Measurements from ENCODE around the gene CROCC2.

CROCC2 gene

DNA sequence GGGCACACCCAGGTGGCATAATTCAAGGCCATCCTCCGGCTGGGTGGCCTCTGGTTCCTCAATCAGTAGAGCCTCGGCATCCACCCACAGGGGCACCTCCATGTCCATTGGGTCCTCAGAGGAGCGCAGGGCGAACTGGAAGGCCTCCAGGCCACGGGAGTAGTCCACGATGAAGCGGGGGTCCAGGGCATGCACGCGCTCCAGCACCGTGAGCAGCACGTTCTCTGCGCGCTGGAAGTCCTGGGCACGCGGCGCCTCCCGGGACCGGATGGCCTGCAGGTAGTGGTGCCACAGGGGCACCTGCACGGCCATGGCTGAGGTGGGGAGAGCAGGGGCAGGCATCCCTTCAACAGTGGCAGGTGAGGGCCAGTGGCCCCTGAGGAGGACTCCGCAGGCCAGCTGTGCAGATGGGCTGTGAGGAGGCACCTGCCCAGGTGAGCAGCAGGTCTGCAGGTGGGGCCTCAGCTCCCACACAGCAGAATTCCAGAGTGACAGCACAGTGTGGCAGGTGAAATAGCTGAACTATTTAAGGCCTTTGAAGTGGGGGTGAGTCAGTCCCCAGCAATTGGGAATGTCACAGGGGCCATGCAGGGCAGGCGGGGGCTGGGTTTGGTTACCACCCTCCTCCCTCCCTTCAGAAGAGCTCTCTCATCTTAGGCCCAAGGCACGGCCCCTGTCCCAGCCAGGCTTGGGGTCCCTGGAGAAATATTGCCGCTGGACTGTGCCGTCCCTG is 10.3 kb upstream of the CROCC2 start, which contains the start of gene MAB21L4:
TSS of gene MAB21L4 (minus strand) at position 501 of the 733 bp plus-strand sequence. CDS start at position 342, 159 bp downstream.
- Histone ChIP-seq H3K27me3 (no peaks in the 10 kb centered on the region), H3K4me2 (peak within 1 kb of the TSS in 9 of 11 experiments; percentile 5 to 73 (median 61); a peak in 16 of 22 replicates), H4K20me1 (peaks cover 0 to 6% (median 0%) of the 10 kb centered on the region in 11 experiments; a peak in 4 of 22 replicates), H3K4me3 (no peak within 1 kb of the TSS), H3K36me3 (no peaks in the 10 kb centered on the region), H3K27ac (no peak within 1 kb of the TSS), H3K4me1 (peaks cover 7 to 45% (median 36%) of the 10 kb centered on the region in 10 experiments; a peak in 18 of 20 replicates), H3K9ac (no peak within 1 kb of the TSS), H3K9me3 (replicated peaks in 1 of 11) (0 out of 22 replicates have a peak, but pooled peaks cover 0 to under 1% (median 0%) of the 10 kb centered on the region in 11 experiments)
- TF ChIP-seq Cebpa-rat (IDR thresholded peaks at IDR 0.05), result no peak

DNA sequence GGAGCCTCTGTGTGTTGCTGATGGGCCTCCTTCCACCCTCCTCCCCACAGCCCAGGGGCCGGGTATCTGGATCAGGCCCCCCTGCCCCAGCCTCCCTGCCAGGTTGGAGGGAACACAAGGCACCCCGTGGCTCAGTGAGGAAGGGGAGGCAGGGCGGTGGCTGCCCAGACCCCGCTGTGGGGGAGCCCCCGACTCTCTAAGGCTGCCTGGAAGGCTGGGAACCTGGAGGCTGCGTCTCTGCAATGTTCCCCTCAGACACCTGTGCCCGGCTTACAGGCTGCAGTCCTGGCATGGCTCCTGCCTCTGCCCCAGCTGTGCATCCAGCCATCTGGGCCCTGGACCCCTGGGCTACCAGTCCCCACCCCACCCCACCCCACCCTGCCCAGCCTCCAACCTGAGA is 9.7 kb upstream of the CROCC2 start:
- Histone ChIP-seq H3K27me3 (no peaks in the 10 kb centered on the region), H3K9ac (no peak overlapping the region), H3K4me1 (peaks cover 7 to 45% (median 36%) of the 10 kb centered on the region in 10 experiments; a peak in 18 of 20 replicates), H4K20me1 (peaks cover 0 to 6% (median 0%) of the 10 kb centered on the region in 11 experiments; a peak in 4 of 22 replicates), H3K4me2 (peak overlapping the region in 1 of 11 experiments; percentile 10; a peak in 2 of 22 replicates), H3K4me3 (no peak overlapping the region), H3K9me3 (replicated peaks in 1 of 11) (0 out of 22 replicates have a peak, but pooled peaks cover 0 to 7% (median 0%) of the 10 kb centered on the region in 11 experiments), H3K27ac (no peak overlapping the region), H3K36me3 (no peaks in the 10 kb centered on the region)
- no peak for TF ChIP-seq Cebpa-rat (IDR thresholded peaks at IDR 0.05)

DNA sequence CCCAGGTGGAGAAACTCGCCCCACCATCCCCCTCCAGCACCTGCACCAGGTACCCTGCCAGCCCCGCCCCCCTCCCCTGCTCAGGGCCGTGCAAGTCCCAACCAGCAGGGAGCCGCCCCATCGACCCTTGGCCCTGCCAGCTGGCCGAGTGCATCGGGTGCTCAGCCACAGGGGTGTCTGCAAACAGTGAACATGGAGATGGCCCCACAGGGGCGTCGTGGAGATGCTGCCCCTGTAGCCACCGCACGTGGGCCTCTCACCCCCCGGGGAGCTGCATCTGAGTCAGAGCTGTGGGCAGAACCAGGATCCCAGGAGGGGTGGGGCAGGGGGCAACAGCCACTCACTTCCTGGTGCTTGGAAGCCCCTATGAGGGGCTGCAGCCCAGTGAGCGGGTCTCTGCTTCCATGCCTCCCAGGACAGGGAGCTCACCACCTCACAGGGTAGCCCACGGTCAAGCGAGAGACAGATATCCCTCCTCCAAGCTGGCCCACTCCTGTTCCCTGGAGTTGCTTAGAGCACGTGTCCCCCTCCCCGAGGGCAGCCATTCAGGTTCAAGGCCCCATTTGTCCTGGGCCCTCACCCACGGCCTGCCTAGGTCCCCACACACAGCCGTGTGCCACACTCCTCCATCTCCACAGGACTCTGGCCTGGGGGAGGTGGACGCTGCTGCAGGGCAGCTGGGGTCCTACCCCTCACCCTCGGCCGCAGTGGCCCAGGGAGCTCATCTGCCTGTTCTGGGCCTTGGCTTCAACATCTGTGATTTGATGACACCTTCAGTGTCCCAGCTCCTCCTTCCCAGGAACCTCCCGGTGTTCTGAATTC is 9.1 kb upstream of the CROCC2 start:
- H3K9ac ChIP-seq, result no peak overlapping the region
- no peaks in the 10 kb centered on the region for H3K27me3 ChIP-seq
- H3K4me1 ChIP-seq, result peaks cover 7 to 47% (median 36%) of the 10 kb centered on the region in 10 experiments; a peak in 18 of 20 replicates
- peak overlapping the region in 9 of 11 experiments; percentile 5 to 73 (median 61); a peak in 16 of 22 replicates for H3K4me2 ChIP-seq
- no peak for TF ChIP-seq Cebpa-rat (IDR thresholded peaks at IDR 0.05)
- peaks cover 0 to 6% (median 0%) of the 10 kb centered on the region in 11 experiments; a peak in 4 of 22 replicates for H4K20me1 ChIP-seq
- H3K27ac ChIP-seq, result no peak overlapping the region
- H3K36me3 ChIP-seq, result no peaks in the 10 kb centered on the region
- H3K4me3 ChIP-seq, result no peak overlapping the region
- H3K9me3 ChIP-seq (replicated peaks in 1 of 11), result 0 out of 22 replicates have a peak, but pooled peaks cover 0 to 7% (median 0%) of the 10 kb centered on the region in 11 experiments

DNA sequence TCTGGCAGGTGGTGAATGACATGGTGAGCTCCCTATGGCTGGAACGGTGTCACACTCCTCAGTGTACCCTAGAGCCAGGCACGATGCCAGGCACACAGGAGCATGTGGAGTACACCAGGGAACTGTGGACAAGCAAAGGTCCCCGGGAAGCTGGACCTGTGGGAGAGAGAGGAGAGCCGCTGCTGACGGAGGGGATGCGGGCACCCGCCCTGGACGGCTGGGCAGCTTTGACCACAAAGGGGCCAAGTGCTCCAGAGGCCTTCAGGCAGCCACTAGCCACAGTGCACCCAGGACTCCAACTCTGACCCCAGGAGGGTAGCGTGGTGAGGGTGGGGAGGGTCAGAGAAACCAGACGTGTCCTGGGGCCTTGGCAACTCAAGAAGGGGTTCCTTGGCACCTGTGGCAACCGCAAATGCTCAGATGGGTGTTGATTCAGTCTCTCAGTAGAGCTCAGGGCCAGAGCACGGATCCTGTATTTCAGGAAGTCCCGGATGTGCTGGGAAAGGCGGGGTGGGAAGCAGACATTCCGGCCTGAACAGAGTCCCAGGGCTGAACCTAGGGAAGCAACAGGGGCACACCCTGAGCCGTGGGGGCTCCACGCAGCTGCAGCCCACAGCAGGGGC is 7.9 kb upstream of the CROCC2 start:
- 0 out of 22 replicates have a peak, but pooled peaks cover 0 to 7% (median 0%) of the 10 kb centered on the region in 11 experiments for H3K9me3 ChIP-seq (replicated peaks in 1 of 11)
- H3K9ac ChIP-seq, result peak overlapping the region in 1 of 11 experiments; percentile 31; a peak in 2 of 22 replicates
- no peaks in the 10 kb centered on the region for H3K36me3 ChIP-seq
- H3K4me3 ChIP-seq, result no peak overlapping the region
- no peak overlapping the region for H3K27ac ChIP-seq
- H3K4me2 ChIP-seq, result peak overlapping the region in 9 of 11 experiments; percentile 2 to 73 (median 61); a peak in 14 of 22 replicates
- peaks cover 0 to 6% (median 0%) of the 10 kb centered on the region in 11 experiments; a peak in 4 of 22 replicates for H4K20me1 ChIP-seq
- no peak for TF ChIP-seq Cebpa-rat (IDR thresholded peaks at IDR 0.05)
- no peaks in the 10 kb centered on the region for H3K27me3 ChIP-seq
- H3K4me1 ChIP-seq, result peaks cover 7 to 57% (median 41%) of the 10 kb centered on the region in 10 experiments; a peak in 18 of 20 replicates

DNA sequence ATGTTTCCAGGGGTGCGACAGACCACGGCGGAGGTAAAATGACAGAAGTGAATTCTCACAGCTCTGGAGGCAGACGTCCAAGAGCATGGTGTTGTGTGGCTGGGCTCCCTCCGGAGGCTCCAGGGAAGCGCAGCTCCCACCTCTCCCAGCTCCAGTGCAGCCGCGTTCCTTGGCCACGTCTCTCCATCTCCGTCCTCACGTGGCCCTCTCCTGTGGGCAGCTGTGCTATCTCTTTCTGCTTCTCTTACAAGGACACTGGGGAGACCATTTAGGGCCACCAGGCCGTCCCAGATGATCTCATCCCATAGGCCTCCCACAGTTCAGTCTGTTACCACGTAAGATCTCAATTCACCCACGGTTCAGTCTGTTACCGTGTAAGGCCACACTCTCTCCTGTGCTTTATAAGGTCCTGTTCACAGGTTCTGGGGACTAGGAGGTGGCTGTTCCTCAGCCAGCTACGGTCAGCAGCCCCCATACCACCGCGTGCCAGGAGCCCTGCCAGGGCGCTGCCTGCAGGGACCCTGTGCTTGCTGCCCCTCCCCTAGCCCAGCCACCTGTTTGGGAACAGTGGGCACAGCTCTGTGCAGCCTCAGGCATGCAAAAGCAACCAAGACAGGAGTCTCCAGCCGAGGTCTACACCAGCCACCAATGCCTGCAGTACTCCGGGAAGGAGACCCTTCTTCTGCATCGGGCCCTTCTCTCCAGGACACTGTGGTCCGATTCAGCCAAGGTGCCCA is 7.2 kb upstream of the CROCC2 start:
- no peaks in the 10 kb centered on the region for H3K36me3 ChIP-seq
- peaks cover 2 to 58% (median 37%) of the 10 kb centered on the region in 10 experiments; a peak in 18 of 20 replicates for H3K4me1 ChIP-seq
- H4K20me1 ChIP-seq, result peaks cover 0 to 6% (median 0%) of the 10 kb centered on the region in 11 experiments; a peak in 4 of 22 replicates
- H3K27ac ChIP-seq, result no peak overlapping the region
- H3K9me3 ChIP-seq (replicated peaks in 1 of 11), result 0 out of 22 replicates have a peak, but pooled peaks cover 0 to 7% (median 0%) of the 10 kb centered on the region in 11 experiments
- peak overlapping the region in 8 of 11 experiments; percentile 48 to 73 (median 64); a peak in 13 of 22 replicates for H3K4me2 ChIP-seq
- H3K4me3 ChIP-seq, result no peak overlapping the region
- no peak overlapping the region for H3K9ac ChIP-seq
- H3K27me3 ChIP-seq, result no peaks in the 10 kb centered on the region
- TF ChIP-seq Cebpa-rat (IDR thresholded peaks at IDR 0.05), result no peak

DNA sequence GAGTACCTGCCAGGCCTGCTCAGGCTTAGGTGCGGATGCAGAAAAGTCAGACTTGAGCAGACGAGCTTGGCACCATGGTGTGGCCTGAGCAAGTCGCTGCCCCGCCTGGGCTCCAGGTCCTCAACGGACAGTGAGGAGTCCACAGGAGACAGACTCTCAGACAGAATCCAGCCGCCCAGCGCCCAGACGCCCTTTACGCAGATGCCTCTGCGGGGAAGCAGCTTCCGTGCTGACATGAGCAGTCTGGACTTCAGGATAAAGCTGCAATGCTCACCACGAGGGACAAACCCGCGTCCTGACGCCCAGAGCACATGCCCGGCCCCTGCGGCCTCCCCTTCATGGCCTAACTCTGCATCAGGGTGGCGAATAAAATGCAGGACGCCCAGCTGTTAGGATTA is 6.7 kb upstream of the CROCC2 start:
- Histone ChIP-seq H3K9ac (no peak overlapping the region), H3K27ac (no peak overlapping the region), H3K27me3 (no peaks in the 10 kb centered on the region), H3K9me3 (replicated peaks in 1 of 11) (0 out of 22 replicates have a peak, but pooled peaks cover 0 to 7% (median 0%) of the 10 kb centered on the region in 11 experiments), H3K4me3 (no peak overlapping the region), H3K36me3 (no peaks in the 10 kb centered on the region), H4K20me1 (peaks cover 0 to 6% (median 0%) of the 10 kb centered on the region in 11 experiments; a peak in 4 of 22 replicates), H3K4me1 (peaks cover under 1 to 64% (median 41%) of the 10 kb centered on the region in 10 experiments; a peak in 18 of 20 replicates), H3K4me2 (peak overlapping the region in 6 of 11 experiments; percentile 20 to 73 (median 64); a peak in 7 of 22 replicates)
- TF ChIP-seq Cebpa-rat (IDR thresholded peaks at IDR 0.05), result no peak

DNA sequence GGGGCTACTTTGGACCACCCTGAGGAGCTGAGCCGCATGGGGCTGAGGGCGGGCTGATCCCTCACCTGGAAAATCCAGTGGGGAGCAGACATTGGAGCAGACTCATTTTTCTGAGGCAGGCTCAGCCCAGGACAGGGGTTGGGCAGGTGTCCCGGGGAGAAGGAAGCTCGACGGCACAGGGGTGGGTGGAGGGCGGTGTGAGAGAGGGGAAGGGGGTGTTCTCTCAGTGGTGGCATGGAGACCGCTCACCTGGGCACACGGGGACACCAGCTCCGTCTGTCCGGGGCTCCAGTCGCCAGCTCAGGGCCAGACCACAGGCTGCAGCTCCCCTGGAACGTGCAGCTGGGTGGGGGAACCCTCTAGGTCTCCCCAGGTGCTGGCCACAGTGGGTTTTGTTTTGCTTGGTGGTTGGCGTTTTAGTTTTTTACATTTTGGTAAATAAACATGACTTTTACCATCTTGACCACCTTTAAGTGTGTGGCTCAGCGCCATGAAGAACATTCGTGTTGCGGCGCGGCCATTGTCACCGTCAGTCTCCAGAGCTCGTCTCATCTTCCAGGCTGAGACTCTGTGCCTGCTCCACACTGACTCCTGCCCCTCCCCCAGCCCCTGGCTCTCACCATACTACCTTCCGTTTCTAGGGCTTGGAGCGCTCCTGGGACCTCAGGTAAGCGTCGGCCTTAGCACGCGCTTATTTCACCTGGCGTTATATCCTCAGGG is 5.8 kb upstream of the CROCC2 start:
- no peak for TF ChIP-seq Cebpa-rat (IDR thresholded peaks at IDR 0.05)
- H3K4me1 ChIP-seq, result peaks cover 8 to 72% (median 49%) of the 10 kb centered on the region in 10 experiments
- no peaks in the 10 kb centered on the region for H3K27me3 ChIP-seq
- H3K9ac ChIP-seq, result no peak overlapping the region
- H3K36me3 ChIP-seq, result no peaks in the 10 kb centered on the region
- peaks cover 0 to 13% (median 6%) of the 10 kb centered on the region in 11 experiments; a peak in 11 of 22 replicates for H4K20me1 ChIP-seq
- no peak overlapping the region for H3K27ac ChIP-seq
- H3K9me3 ChIP-seq (replicated peaks in 1 of 11), result 0 out of 22 replicates have a peak, but pooled peaks cover 0 to 7% (median 0%) of the 10 kb centered on the region in 11 experiments
- H3K4me3 ChIP-seq, result no peak overlapping the region
- H3K4me2 ChIP-seq, result no peak overlapping the region
